Activated naive CD8-positive, alpha-beta T cell (primary cell): ENCODE data around the gene SATB1.
"Not testable (repeated sequence)": the region's sequence is repeated elsewhere in the genome, so short reads cannot be mapped to it uniquely, and the experiment has no call there.

Source experiments
- H3K27ac Mint-ChIP-seq: one replicate; pipeline ENCODE4 v1.8.0; 2021; ENCODE audit warnings: mixed read lengths
- H3K27me3 Mint-ChIP-seq: one replicate; pipeline ENCODE4 v1.8.0; 2021; ENCODE audit warnings: mixed read lengths
- H3K36me3 Mint-ChIP-seq: one replicate; pipeline ENCODE4 v1.8.0; 2021; ENCODE audit warnings: mixed read lengths
- H3K4me1 Mint-ChIP-seq: one replicate; pipeline ENCODE4 v1.8.0; 2021; ENCODE audit warnings: low read depth, mixed read lengths
- H3K4me3 Mint-ChIP-seq: one replicate; pipeline ENCODE4 v1.8.0; 2021; ENCODE audit warnings: mild to moderate bottlenecking, mixed read lengths
- H3K9me3 Mint-ChIP-seq: one replicate; pipeline ENCODE4 v1.8.0; 2021; ENCODE audit warnings: low read depth, mixed read lengths

The SATB1 gene

DNA sequence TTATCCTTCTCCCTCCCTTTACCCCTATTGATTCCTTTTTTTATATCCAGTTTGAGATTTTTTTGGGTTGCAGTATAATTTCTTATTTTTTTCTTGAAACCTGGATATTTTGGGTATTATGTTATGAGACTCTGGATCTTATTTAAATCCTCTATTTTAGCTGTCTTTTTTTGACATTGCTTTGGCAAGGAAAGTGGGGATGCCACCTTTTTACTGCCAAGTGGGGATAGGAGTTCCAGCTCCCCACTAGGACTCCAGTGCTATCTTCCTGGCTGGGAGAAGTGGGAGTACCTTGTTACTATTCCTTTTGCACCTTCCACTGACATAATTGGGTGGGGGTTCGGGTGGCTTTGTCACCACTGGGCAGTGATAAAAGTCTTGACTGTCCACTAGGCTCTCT, 87.9 kb downstream of the SATB1 start:
- Mint-ChIP-seq H3K4me3 (no peak overlapping the region), H3K27me3 (peaks cover 3% of the 10 kb centered on the region), H3K9me3 (peaks cover 3% of the 10 kb centered on the region), H3K27ac (no peak overlapping the region), H3K4me1 (peaks cover 13% of the 10 kb centered on the region), H3K36me3 (no peaks in the 10 kb centered on the region)

DNA sequence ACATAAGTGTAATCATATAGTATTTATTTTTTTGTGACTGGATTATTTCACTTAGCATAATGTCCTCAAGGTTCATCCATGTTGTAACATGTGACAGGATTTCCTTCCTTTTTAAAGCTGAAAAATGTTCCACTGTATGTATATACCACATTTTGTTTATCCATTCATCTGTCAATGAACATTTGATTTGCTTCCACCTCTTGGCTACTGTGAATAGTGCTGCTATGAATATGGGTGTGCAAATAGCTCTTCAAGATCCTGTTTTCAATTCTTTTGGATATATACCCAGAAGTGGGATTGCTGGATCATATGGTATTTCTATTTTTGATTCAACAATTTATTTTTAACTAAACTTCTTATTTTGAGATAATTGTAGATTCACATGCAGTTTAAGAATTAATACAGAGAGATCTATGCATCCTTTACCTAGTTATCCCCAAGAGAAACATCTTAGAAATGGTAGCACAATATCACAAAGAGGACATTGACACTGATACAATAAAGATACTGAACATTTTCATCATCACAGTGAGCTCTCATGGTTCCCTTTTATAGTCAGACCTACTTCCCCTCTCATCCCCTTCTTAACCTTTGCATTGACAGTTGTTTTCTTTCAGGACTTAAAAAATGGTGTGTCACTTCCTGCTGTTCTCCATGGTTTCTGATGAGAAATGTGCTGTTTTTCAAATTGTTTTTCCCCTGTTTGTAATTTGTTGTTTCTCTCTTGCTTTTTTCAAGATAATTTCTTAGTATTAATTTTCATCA, 90.1 kb downstream of the SATB1 start:
- Mint-ChIP-seq H3K9me3 (peaks cover 3% of the 10 kb centered on the region), H3K36me3 (peaks cover 2% of the 10 kb centered on the region), H3K27me3 (no peaks in the 10 kb centered on the region), H3K27ac (peak overlapping the region; percentile 64), H3K4me3 (no peak overlapping the region), H3K4me1 (peaks cover 13% of the 10 kb centered on the region)

DNA sequence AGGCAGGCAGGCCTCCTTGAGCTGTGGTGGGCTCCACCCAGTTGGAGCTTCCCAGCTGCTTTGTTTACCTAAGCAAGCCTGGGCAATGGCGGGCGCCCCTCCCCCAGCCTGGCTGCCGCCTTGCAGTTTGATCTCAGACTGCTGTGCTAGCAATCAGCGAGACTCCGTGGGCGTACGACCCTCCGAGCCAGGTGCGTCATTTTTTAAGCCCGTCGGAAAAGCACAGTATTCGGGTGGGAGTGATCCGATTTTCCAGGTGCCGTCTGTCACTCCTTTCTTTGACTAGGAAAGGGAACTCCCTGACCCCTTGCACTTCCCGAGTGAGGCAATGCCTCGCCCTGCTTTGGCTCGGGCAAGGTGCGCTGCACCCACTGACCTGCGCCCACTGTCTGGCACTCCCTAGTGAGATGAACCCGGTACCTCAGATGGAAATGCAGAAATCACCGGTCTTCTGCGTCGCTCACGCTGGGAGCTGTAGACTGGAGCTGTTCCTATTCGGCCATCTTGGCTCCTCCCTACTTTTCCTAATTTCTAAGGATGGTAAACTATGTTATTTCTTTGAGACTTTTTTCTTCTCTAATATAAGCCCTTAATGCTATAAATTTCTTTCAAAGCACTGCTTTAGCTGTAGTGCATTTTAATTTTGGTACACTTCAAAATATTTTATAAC, 94.2 kb downstream of the SATB1 start:
- H3K36me3 Mint-ChIP-seq, H3K27me3 Mint-ChIP-seq, H3K27ac Mint-ChIP-seq, H3K4me3 Mint-ChIP-seq, H3K9me3 Mint-ChIP-seq: not testable (repeated sequence)
- peaks cover 12% of the 10 kb centered on the region for H3K4me1 Mint-ChIP-seq

DNA sequence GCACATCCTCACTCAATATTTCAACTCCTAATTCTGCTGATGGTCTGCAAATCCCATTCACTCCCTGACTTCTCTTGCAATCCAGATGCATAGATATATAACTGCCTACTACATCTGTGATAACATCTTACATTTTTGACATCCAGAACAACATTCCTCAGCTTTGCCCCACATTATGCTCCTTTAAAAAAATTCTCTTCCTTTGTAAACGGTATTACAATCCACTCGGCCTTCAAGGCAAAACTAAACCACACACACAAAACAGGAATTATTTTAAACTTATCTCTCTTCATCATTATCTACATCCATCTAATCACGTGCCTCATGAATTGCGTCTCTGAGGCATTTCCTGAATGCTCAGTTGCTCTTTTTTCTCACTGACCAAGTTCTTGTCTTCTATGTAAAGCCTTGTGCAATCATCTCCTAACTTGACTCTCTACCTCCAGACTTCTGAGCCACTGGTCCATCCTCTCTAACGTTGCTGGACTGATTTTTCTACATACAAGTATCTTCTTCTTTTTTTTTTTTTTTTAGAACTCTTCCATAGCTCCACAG, 117.0 kb downstream of the SATB1 start:
- Mint-ChIP-seq H3K9me3 (no peaks in the 10 kb centered on the region), H3K4me3 (no peak overlapping the region), H3K4me1 (no peaks in the 10 kb centered on the region)

DNA sequence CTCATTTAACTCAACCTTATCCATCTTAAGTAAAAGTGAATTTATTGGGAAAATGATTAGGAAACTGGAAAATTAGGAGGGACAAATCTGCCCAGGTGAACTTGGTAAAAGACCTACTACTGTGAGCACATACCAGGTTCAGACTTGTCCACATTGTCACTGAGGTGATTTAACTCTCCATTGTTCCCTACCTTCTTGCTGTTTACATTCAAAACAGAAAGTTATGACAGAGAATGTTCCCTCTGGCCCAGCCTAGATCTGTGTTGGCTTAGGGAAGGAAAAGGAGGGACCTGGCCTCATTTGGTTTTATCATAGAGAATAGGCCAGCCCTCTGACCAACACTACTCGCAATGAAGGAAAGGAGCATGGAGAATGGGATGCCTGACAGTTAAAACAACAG, 117.6 kb downstream of the SATB1 start:
- Mint-ChIP-seq H3K27ac (no peak overlapping the region), H3K9me3 (no peaks in the 10 kb centered on the region), H3K4me3 (no peak overlapping the region), H3K4me1 (no peaks in the 10 kb centered on the region), H3K36me3 (no peaks in the 10 kb centered on the region), H3K27me3 (no peaks in the 10 kb centered on the region)

More for the DNA sequence above, 117.0 kb downstream of the SATB1 start:
- Mint-ChIP-seq H3K27ac (no peak overlapping the region), H3K27me3 (no peaks in the 10 kb centered on the region), H3K36me3 (no peaks in the 10 kb centered on the region)

DNA sequence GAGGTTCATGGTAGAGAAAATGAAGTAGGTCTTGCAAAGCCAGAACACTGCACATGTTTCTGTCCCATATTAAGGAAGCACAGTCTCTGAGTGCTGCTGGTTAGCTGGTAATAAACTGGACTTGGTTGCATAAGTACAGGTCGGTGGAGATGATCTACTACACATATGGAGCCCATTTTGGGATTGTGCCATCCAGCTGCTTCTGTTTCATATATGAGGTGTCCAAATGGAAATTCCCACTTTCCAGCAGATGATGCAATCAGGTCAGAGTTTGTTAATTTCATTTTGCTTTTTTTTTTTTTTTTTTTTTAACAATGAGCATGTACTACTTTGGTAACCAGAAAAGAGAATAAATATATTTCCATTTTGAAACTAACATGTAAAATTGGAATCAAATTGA, 122.6 kb downstream of the SATB1 start:
- Mint-ChIP-seq H3K36me3 (peaks cover 3% of the 10 kb centered on the region), H3K27me3 (no peaks in the 10 kb centered on the region), H3K4me1 (no peaks in the 10 kb centered on the region), H3K9me3 (peaks cover 12% of the 10 kb centered on the region), H3K27ac (no peak overlapping the region), H3K4me3 (no peak overlapping the region)

DNA sequence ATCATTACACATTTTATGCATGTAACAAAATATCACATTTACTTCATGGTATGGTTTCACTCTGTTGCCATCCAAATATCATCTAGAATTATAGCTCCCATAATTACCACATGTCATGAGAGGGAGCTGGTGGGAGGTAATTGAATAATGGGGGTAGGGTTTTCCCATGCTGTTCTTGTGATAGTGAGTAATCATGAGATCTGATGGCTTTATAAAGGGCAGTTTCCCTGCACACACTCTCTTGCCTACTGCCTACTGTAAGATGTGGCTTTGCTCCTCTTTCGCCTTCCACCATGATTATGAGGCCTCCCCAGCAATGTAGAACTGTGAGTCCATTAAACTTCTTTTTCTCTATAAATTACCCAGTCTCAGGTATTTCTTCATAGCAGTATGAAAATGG, 123.4 kb downstream of the SATB1 start:
- peaks cover 9% of the 10 kb centered on the region for H3K36me3 Mint-ChIP-seq
- no peak overlapping the region for H3K27ac Mint-ChIP-seq
- no peaks in the 10 kb centered on the region for H3K4me1 Mint-ChIP-seq
- H3K4me3 Mint-ChIP-seq = no peak overlapping the region
- H3K9me3 Mint-ChIP-seq = peaks cover 19% of the 10 kb centered on the region
- H3K27me3 Mint-ChIP-seq = no peaks in the 10 kb centered on the region

DNA sequence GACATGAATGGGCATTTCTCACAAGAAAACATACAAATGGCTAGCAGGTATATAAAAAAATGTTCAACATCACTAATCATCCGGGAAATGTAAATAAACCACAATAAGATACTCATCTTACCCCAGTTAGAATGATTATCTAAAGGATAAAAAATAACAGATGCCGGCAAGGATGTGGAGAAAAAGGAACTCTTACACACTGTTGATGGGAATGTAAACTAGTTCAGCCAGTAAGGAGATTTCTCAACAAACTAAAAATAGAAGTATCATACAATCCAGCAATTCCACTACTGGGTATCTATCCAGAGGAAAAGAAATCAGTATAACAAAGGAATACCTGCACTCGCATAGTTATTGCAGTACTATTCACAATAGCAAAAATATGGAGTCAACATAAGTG, 124.2 kb downstream of the SATB1 start:
- Mint-ChIP-seq H3K9me3 (peaks cover 21% of the 10 kb centered on the region), H3K4me1 (no peaks in the 10 kb centered on the region), H3K27ac (no peak overlapping the region), H3K4me3 (no peak overlapping the region), H3K27me3 (no peaks in the 10 kb centered on the region), H3K36me3 (peaks cover 10% of the 10 kb centered on the region)

DNA sequence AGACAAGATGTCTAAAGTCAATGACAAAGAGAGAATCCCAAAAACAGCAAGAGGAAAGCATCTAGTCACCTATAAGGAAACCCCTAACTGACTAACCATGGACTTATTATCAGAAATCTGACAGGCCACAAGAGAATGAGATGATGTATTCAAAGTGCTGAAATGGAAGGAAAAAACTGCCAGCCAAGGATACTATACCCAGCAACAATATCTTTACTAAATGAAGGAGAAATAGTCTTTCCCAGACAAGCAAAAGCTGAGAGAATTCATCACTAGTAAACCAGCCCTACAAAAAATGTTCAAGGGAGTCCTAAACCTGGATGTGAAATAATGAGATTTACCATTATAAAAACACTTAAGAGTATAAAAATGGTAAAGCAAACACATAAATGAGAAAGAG, 128.0 kb downstream of the SATB1 start:
- Mint-ChIP-seq H3K27me3 (no peaks in the 10 kb centered on the region), H3K27ac (no peak overlapping the region), H3K4me3 (no peak overlapping the region), H3K36me3 (peaks cover 14% of the 10 kb centered on the region), H3K9me3 (peaks cover 24% of the 10 kb centered on the region), H3K4me1 (no peaks in the 10 kb centered on the region)
